Stomach (tissue), 9 donors: ENCODE data around the gene RAPH1. TPM values are rescaled to one million over a fixed set of nuclear protein-coding genes. Genes with fewer than 3 reads are reported as not detected.
"Not testable (repeated sequence)": the region's sequence is repeated elsewhere in the genome, so short reads cannot be mapped to it uniquely, and the experiment has no call there.

ENCODE experiments used
- DNase-seq, 2 donors: peaks; one replicate each; pipeline versions ENCODE4 v3.0.0 to v3.0.0-alpha.2; 2013 to 2019
- H3K27ac ChIP-seq, 5 donors: fragments of 200-600 bp in 4 of 5; sonication (generic) in 4 of 5; one replicate each; pipeline ENCODE4 v1.5.1; 2013 to 2019; ENCODE audit warnings: mild to moderate bottlenecking in 1 of 5, moderate library complexity in 1 of 5
- H3K27me3 ChIP-seq, 3 donors: fragments of 200-600 bp; sonication (generic); one replicate each; pipeline ENCODE4 v1.5.1; 2017 to 2019; ENCODE audit warnings: mixed run types in 1 of 3
- H3K36me3 ChIP-seq, 4 donors: fragments of 200-600 bp; sonication (generic); 1 replicate in 3 of 4; 2 replicates in 1 of 4; pipeline ENCODE4 v1.5.1; 2016 to 2019
- H3K4me1 ChIP-seq, 4 donors: fragments of 200-600 bp; sonication (generic); one replicate each; pipeline ENCODE4 v1.5.1; 2016 to 2019
- H3K4me3 ChIP-seq, 4 donors: fragments of 200-600 bp; sonication (generic) in 3 of 4; one replicate each; pipeline ENCODE4 v1.5.1; 2016 to 2019; ENCODE audit warnings: mild to moderate bottlenecking in 1 of 4
- H3K9me3 ChIP-seq, 4 donors: fragments of 200-600 bp; sonication (generic); one replicate each; pipeline ENCODE4 v1.5.1; 2016 to 2019
- EP300 ChIP-seq: sonication (generic); formaldehyde crosslinking; IDR thresholded peaks from one replicate; pipeline ENCODE4 v1.6.1; 2017; ENCODE audit warnings: antibody characterized with exemption
- POLR2A ChIP-seq, 4 donors: fragments of 450-650 bp; IDR thresholded peaks; one replicate each; pipeline ENCODE4 v1.6.1; 2016; ENCODE audit warnings: antibody characterized with exemption in 4 of 4, control low read depth in 2 of 4, mild to moderate bottlenecking in 1 of 4, moderate library complexity in 1 of 4
- POLR2AphosphoS5 ChIP-seq, 3 donors: sonication (generic); formaldehyde crosslinking; IDR thresholded peaks; one replicate each; pipeline ENCODE4 v1.6.1; 2016; ENCODE audit warnings: antibody characterized with exemption in 3 of 3
- WGBS, 5 donors: extraction: QIAGEN DNeasy Blood & Tissue Kit in 3 of 5; methylation state at CpG; one replicate each; pipeline versions ENCODE4 v1.1.5 to v1.1.7; 2013 to 2018; 5-methylcytosine and 5-hydroxymethylcytosine counted together
- intact Hi-C: fragments of 100-400 bp; cut with DNase I; formaldehyde crosslinking; loops from one replicate; pipeline ENCODE4 v1.15.1; 2023; ENCODE audit warnings: low total_unique reads
- polyA plus RNA-seq, 3 donors: library from polyadenylated mRNA; stranded (reverse); fragments of 200-250 nt; gene quantifications; one replicate each; pipeline ENCODE4 v1.2.3, GENCODE V29; 2013
- total RNA-seq, 5 donors: library from RNA; depleted of rRNA; stranded (reverse); fragments of >200 nt; gene quantifications; one replicate each; pipeline versions ENCODE4 v1.1.0 to v1.2.3, GENCODE V29; 2014 to 2016
- TF ChIP-seq, protein P1 (sequence below), 7 experiments: fragments of 450-650 bp in 4 of 7; fragments of 200-600 bp in 3 of 7; sonication (generic) in 3 of 7; IDR thresholded peaks; one replicate each; pipeline ENCODE4 v1.5.1; 2016 to 2019; ENCODE audit warnings: antibody characterized with exemption in 7 of 7, control low read depth in 2 of 7, mild to moderate bottlenecking in 1 of 7
- donor health status: healthy with polysubstance abuse.
- donor health status: Bipolar disorder and iron deficiency.
- donor health status: healthy.

RAPH1 gene
- total and polyA plus RNA-seq, 8 donors: 2.5 to 1,062 (median 17.7) TPM

- H3K4me3 ChIP-seq: no peak overlapping the region
- intact Hi-C loops: no loop called here
- 41 to 65% (median 60%) methylated on average over 1 of the region's 1 CpG for WGBS, 5 donors
- peaks cover 0 to 6% (median under 1%) of the 10 kb centered on the region in 4 donors for H3K4me1 ChIP-seq
- no peaks in the 10 kb centered on the region for H3K27me3 ChIP-seq
- TF ChIP-seq POLR2A (IDR thresholded peaks at IDR 0.05) (no peak), POLR2AphosphoS5 (IDR thresholded peaks at IDR 0.05) (no peak), EP300 (no peak)
- TF ChIP-seq, protein P1, sequence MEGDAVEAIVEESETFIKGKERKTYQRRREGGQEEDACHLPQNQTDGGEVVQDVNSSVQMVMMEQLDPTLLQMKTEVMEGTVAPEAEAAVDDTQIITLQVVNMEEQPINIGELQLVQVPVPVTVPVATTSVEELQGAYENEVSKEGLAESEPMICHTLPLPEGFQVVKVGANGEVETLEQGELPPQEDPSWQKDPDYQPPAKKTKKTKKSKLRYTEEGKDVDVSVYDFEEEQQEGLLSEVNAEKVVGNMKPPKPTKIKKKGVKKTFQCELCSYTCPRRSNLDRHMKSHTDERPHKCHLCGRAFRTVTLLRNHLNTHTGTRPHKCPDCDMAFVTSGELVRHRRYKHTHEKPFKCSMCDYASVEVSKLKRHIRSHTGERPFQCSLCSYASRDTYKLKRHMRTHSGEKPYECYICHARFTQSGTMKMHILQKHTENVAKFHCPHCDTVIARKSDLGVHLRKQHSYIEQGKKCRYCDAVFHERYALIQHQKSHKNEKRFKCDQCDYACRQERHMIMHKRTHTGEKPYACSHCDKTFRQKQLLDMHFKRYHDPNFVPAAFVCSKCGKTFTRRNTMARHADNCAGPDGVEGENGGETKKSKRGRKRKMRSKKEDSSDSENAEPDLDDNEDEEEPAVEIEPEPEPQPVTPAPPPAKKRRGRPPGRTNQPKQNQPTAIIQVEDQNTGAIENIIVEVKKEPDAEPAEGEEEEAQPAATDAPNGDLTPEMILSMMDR (IDR thresholded peaks at IDR 0.05): no peak
- no peaks in the 10 kb centered on the region for H3K9me3 ChIP-seq
- DNase-seq: peak in 1 of 2 donors; percentile 5
- peaks cover 0 to 32% (median 20%) of the 10 kb centered on the region in 4 donors for H3K36me3 ChIP-seq
- no peak overlapping the region for H3K27ac ChIP-seq
Measured at GRCh38 chr2:203396667-203397066, 138.4 kb downstream of the RAPH1 start.

DNA sequence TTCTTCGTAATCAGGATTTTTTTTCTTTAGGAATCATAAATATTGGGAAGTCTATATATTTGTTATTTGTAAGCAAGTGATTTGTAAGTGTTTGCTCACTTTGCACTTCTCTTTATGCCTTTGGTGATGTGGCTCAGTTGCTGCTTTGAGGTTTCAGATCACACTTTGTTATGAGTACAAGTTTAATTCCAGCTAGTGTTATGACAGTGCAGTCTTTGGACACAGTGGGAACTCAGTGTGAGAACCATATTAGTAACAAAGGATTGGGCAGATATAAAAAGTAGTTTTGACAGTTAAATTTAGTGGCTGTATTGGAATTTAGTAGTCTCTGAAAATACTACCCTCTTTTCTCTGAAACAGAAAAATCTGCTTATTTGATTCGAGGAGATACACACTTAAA, 139.2 kb downstream of the RAPH1 start:
- TF ChIP-seq POLR2AphosphoS5 (IDR thresholded peaks at IDR 0.05) (no peak), EP300 (no peak), POLR2A (IDR thresholded peaks at IDR 0.05) (no peak)
- TF ChIP-seq, protein P1 (IDR thresholded peaks at IDR 0.05): no peak
- H3K36me3 ChIP-seq: peaks cover 0 to 32% (median 20%) of the 10 kb centered on the region in 4 donors
- no peak overlapping the region for H3K27ac ChIP-seq
- DNase-seq: no peak
- H3K9me3 ChIP-seq: no peaks in the 10 kb centered on the region
- H3K4me3 ChIP-seq: no peak overlapping the region
- intact Hi-C loops: no loop called here
- H3K27me3 ChIP-seq: no peaks in the 10 kb centered on the region
- 85 to 98% (median 95%) methylated on average over 2 of the region's 2 CpGs for WGBS, 5 donors
- peaks cover 0 to 6% (median 0%) of the 10 kb centered on the region in 4 donors for H3K4me1 ChIP-seq

- Histone ChIP-seq H3K27ac (no peak overlapping the region), H3K4me3 (no peak overlapping the region), H3K4me1 (peaks cover 0 to 6% (median 0%) of the 10 kb centered on the region in 4 donors), H3K27me3 (no peaks in the 10 kb centered on the region), H3K9me3 (no peaks in the 10 kb centered on the region), H3K36me3 (peaks cover 0 to 32% (median 20%) of the 10 kb centered on the region in 4 donors)
- WGBS, 5 donors: 91 to 97% (median 96%) methylated on average over 9 of the region's 9 CpGs
- intact Hi-C loops: no loop called here
- peak in 1 of 2 donors; percentile 5 for DNase-seq
- TF ChIP-seq EP300: no peak
- TF ChIP-seq, protein P1 (IDR thresholded peaks at IDR 0.05): no peak
- no peak for TF ChIP-seq POLR2A (IDR thresholded peaks at IDR 0.05)
- no peak for TF ChIP-seq POLR2AphosphoS5 (IDR thresholded peaks at IDR 0.05)
Measured at GRCh38 chr2:203394519-203395227, 140.4 kb downstream of the RAPH1 start.

- 87 to 98% (median 94%) methylated on average over 6 of the region's 6 CpGs for WGBS, 5 donors
- H3K27me3 ChIP-seq, H3K27ac ChIP-seq, DNase-seq, H3K4me3 ChIP-seq, H3K4me1 ChIP-seq, H3K9me3 ChIP-seq, intact Hi-C loops: not testable (repeated sequence)
- H3K36me3 ChIP-seq: peaks cover 0 to 10% (median 8%) of the 10 kb centered on the region in 4 donors
Measured at GRCh38 chr2:203388153-203388552, 146.9 kb downstream of the RAPH1 start.

DNA sequence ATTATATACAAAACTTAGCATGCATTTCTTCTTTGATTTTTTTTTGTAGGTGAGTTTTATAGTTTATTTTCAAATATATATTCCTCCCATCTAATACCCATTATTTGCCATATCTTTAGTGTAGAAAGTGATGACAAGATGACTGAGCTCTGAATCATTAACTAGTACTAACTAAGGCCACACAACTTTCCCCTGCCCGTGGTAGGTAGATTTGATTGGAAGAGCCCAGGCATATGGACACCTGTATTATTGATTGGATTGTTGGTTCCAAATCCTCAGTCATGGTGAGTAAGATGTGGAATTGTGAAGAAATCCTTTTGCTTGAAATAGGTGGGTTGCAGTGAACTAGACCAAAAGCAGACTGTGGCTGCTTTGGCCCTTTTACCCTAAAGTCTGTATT, 152.1 kb downstream of the RAPH1 start:
- Histone ChIP-seq H3K4me3 (no peak overlapping the region), H3K27ac (no peak overlapping the region), H3K9me3 (no peaks in the 10 kb centered on the region), H3K27me3 (no peaks in the 10 kb centered on the region), H3K4me1 (no peaks in the 10 kb centered on the region), H3K36me3 (peaks cover 0 to 6% (median 0%) of the 10 kb centered on the region in 4 donors)
- TF ChIP-seq EP300 (no peak), POLR2A (IDR thresholded peaks at IDR 0.05) (no peak), POLR2AphosphoS5 (IDR thresholded peaks at IDR 0.05) (no peak)
- TF ChIP-seq, protein P1 (IDR thresholded peaks at IDR 0.05): no peak
- no peak for DNase-seq
- intact Hi-C loops: no loop called here
- WGBS, 5 donors: 73 to 94% (median 84%) methylated on average over 1 of the region's 1 CpG
